Measurements from ENCODE around the gene BCAN. TPM values are rescaled to one million over a fixed set of nuclear protein-coding genes. Genes with fewer than 3 reads are reported as not detected.

BCAN gene
- total RNA-seq, 4 donors from 2014 or later, result 21.9 to 50.1 (median 26.0) TPM

GRCh38 chr1:156622581-156623297 lies 19.2 kb upstream of the BCAN start:
- WGBS, 2 donors, result 58 to 77% methylated on average over 6 of the region's 6 CpGs
- TF ChIP-seq POLR2A (IDR thresholded peaks at IDR 0.05), result no peak
- no peak for TF ChIP-seq CTCF (IDR thresholded peaks at IDR 0.05)
- no peak for DNase-seq (ENCODE audit: low spot score in 2 of 2)
- no peak overlapping the region for H3K4me3 ChIP-seq (ENCODE audit: low read depth, poor library complexity, severe bottlenecking)
- intact Hi-C loops (cut with DNase I; ENCODE audit: low total_unique reads), result loop anchor here (5.0 kb wide), 1 partner anchor 35 kb away; no protein-coding TSS in a partner anchor

- intact Hi-C loops (cut with DNase I; ENCODE audit: low total_unique reads), result loop anchor here (5.0 kb wide), 1 partner anchor 33 kb away; no protein-coding TSS in a partner anchor
- WGBS, 2 donors, result 3% methylated on average over 49 to 57 of the region's 87 CpGs
- H3K4me3 ChIP-seq (ENCODE audit: low read depth, poor library complexity, severe bottlenecking), result peak overlapping the region; percentile 7
- TF ChIP-seq POLR2A (IDR thresholded peaks at IDR 0.05) (no peak), CTCF (IDR thresholded peaks at IDR 0.05) (no peak)
- peak in 1 of 2 donors; percentile 89 for DNase-seq (ENCODE audit: low spot score in 2 of 2)
These were observed 17.7 kb upstream of the BCAN start for GRCh38 chr1:156623946-156624813.

GRCh38 chr1:156624814-156625435 lies 17.0 kb upstream of the BCAN start:
- H3K4me3 ChIP-seq (ENCODE audit: low read depth, poor library complexity, severe bottlenecking), result no peak overlapping the region
- WGBS, 2 donors, result 2 to 6% methylated on average over 21 to 28 of the region's 55 CpGs
- TF ChIP-seq CTCF (IDR thresholded peaks at IDR 0.05) (no peak), POLR2A (IDR thresholded peaks at IDR 0.05) (no peak)
- intact Hi-C loops (cut with DNase I; ENCODE audit: low total_unique reads), result loop anchor here (5.0 kb wide), 1 partner anchor 32 kb away; no protein-coding TSS in a partner anchor
- no peak for DNase-seq (ENCODE audit: low spot score in 2 of 2)

GRCh38 chr1:156625436-156626078 lies 16.4 kb upstream of the BCAN start:
- peak in 1 of 2 donors; percentile 90 for DNase-seq (ENCODE audit: low spot score in 2 of 2)
- peak overlapping the region; percentile 16 for H3K4me3 ChIP-seq (ENCODE audit: low read depth, poor library complexity, severe bottlenecking)
- intact Hi-C loops (cut with DNase I; ENCODE audit: low total_unique reads), result no loop called here
- TF ChIP-seq POLR2A (IDR thresholded peaks at IDR 0.05) (no peak), CTCF (IDR thresholded peaks at IDR 0.05) (peak in 1 of 3 donors; percentile 43)
- WGBS, 2 donors, result 0 to 2% methylated on average over 24 to 44 of the region's 45 CpGs

- TF ChIP-seq POLR2A (IDR thresholded peaks at IDR 0.05) (no peak), CTCF (IDR thresholded peaks at IDR 0.05) (no peak)
- WGBS, 2 donors, result 46 to 47% methylated on average over 4 of the region's 4 CpGs
- intact Hi-C loops (cut with DNase I; ENCODE audit: low total_unique reads), result no loop called here
- no peak overlapping the region for H3K4me3 ChIP-seq (ENCODE audit: low read depth, poor library complexity, severe bottlenecking)
- DNase-seq (ENCODE audit: low spot score in 2 of 2), result no peak
These were observed 15.9 kb upstream of the BCAN start for GRCh38 chr1:156626079-156626438.

Measured in lower leg skin (tissue), 4 donors.